NB4 (cell line): Measurements from ENCODE around the gene SLC7A10.

Experiments used
- CTCF ChIP-seq: IDR thresholded peaks from one replicate; pipeline ENCODE4 v1.5.1; 2012; ENCODE audit warnings: low read depth, low read length
- MAX ChIP-seq: IDR thresholded peaks from 2 replicates; pipeline ENCODE4 v1.6.1; 2011; ENCODE audit warnings: low read depth, low read length
- POLR2A ChIP-seq: IDR thresholded peaks from 2 replicates; pipeline ENCODE4 v1.6.1; 2011; ENCODE audit warnings: mild to moderate bottlenecking; ENCODE audit not compliant: insufficient read length; ENCODE audit errors: extremely low read depth

GRCh38 chr19:33251076-33251475, 25.4 kb upstream of the SLC7A10 start:
- TF ChIP-seq CTCF (no peak), POLR2A (no peak), MAX (no peak)
